Mammary epithelial cell (primary cell): ENCODE results near the gene ACADM.

ENCODE experiments used
- CTCF ChIP-seq, 2 donors: IDR thresholded peaks in 1 of 2; conservative IDR thresholded peaks in 1 of 2; 2 replicates each; pipeline ENCODE4 v1.5.1; 2011 to 2012; ENCODE audit warnings: inconsistent platforms in 2 of 2, low read length in 2 of 2, mild to moderate bottlenecking in 2 of 2, control low read depth in 1 of 2, low read depth in 1 of 2; ENCODE audit not compliant: insufficient read depth in 1 of 2; ENCODE audit errors: extremely low read depth in 1 of 2
- EZH2 ChIP-seq: IDR thresholded peaks from 2 replicates; pipeline ENCODE4 v1.6.1; 2012; ENCODE audit warnings: low read length, inconsistent platforms, borderline replicate concordance

- TF ChIP-seq CTCF (conservative IDR thresholded peaks at IDR 0.05 in 1 of 2, IDR thresholded peaks at IDR 0.05 in 1 of 2; ENCODE audit: extremely low read depth in 1 of 2, insufficient read depth in 1 of 2, low read depth in 1 of 2, low read length in 2 of 2) (no peak), EZH2 (no peak)
Measured at GRCh38 chr1:75786901-75787493, 62.5 kb downstream of the ACADM start.
